T-helper 1 cell treated with Interleukin-12 subunit alpha and Interleukin-12 subunit beta and Interleukin-4 antibody, amounts not matched to agents 30 ng/mL and 1 ng/mL, for 36 hours (primary cell): ENCODE data around the gene RARRES2. TPM values are rescaled to one million over a fixed set of nuclear protein-coding genes. Genes with fewer than 3 reads are reported as not detected.

Source experiments
- intact Hi-C: fragments of 100-400 bp; cut with micrococcal nuclease; formaldehyde crosslinking; loops from one replicate; pipeline ENCODE4 v1.15.1; 2024
- total RNA-seq: library from RNA; stranded (reverse); gene quantifications from 2 replicates; pipeline ENCODE4 v1.2.3, GENCODE V29; 2022

RARRES2 gene
- total RNA-seq, 1 donor from 2014 or later = not detected

DNA sequence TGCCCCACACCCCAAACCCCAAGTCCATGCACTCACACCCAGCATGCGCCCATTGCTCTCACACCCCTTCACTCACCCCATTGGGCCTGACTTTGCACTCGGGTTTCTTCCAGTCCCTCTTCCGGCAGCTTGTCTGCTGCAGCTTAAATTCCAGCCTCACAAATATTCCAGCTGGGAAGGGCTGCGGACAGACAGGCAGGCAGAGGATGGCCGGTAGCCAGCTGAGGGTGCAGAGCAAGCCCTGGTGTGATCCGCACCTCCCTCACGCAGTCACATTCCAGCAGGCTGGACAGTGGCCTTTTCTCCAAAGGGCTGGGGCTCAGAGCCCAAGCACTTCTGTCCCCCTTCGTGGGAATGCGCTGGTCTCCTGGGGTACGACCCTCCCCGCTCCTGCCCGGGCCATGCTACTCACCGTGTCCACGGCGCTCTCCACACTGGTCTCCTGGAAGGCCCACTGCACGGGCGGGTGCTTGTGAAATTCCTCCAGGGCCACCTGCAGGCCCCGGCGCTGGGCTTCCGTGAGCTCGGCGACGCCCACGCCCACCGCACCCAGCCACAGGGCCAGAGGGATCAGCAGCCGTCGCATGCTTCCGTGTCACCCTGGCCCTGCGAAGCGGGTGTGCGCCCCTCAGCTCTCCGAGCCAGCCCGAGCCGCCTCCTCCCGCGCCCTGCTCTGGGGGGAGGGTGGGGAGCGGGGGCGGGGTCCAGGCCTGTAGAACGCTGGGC is 1.2 kb downstream of the RARRES2 start:
- intact Hi-C loops = no loop called here

DNA sequence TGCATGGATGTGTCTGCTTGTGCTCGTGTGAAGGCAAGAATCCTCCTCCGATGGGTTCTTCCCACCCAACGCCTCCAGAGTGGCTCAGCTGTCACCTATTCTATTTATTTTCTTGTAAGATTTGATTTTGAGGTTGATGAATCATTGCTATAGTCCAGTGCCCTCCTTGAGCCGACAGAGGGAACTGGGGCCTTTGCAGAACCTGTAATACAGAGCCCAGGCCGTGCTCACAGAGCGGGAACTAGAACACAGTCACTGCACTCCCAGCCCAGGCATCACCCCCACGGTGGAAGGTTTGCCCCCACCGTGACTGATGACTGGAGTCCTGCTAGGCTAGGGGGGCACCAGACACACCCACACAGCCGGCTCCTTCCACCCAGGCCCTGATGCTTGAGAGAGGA is 2.0 kb downstream of the RARRES2 start:
- intact Hi-C loops = no loop called here

DNA sequence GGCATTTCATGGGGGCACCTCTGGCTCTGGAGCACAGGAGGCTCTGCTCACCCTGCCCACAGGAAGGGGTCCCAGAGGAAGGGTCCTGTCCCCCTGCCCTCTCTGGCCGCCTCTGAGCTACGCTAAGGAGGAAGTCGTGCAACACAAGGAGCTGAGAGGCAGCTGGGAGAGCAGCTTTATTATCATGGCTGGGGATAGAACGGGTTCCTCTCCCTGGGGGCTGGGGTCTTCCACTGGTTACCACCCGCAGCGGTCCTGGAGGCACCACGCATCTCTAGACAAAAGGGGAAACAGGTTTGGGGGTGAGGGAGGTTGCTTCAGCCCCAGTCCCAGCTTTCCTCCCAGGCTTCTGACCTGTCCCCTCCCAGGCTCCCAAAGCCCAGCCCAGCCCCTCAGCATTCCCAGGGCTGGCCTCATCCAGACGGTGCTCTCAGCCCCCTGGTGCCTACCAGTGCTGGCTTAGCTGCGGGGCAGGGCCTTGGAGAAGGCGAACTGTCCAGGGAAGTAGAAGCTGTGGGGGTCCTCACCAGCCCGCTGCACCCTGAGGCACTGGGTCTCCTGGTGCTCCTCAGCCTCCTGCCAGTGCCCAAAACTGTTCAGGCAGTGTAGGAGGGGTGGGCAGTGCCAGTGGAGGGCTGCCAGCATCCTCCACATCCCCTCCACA is 3.1 kb downstream of the RARRES2 start:
- intact Hi-C loops = no loop called here

DNA sequence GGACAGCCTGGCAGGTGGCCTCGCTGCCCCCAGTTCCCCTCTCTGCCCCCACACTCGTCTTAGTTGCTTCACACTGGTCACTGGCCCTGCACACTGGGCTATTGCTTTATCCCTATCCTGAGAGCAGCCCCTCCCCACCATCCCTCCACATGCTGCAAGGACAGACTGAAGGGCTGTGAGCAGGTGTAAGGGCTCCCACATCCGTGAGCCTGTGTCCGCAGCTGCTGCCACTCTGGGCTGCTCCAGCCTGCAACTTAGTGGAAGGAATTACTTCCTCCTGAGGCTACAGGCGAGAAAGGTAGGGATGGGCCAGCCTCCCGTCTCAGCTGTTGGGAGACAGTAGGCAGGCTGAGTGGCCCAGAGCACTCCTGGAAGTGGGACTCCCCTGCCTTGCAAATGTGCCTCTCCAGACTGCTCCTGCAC is 3.8 kb downstream of the RARRES2 start:
- intact Hi-C loops = no loop called here

DNA sequence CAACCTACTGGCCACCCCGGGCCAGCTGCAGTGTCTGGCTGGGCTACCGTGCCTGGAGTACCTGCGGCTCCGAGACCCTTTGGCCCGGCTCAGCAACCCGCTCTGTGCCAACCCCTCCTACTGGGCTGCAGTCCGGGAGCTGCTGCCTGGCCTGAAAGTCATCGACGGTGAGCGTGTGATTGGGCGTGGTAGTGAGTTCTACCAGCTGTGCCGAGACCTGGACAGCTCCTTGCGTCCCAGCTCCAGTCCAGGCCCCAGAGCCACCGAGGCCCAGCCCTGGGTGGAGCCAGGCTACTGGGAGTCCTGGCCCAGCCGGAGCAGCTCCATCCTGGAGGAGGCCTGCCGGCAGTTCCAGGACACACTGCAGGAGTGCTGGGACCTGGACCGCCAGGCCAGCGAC is 4.2 kb downstream of the RARRES2 start:
- intact Hi-C loops = no loop called here

DNA sequence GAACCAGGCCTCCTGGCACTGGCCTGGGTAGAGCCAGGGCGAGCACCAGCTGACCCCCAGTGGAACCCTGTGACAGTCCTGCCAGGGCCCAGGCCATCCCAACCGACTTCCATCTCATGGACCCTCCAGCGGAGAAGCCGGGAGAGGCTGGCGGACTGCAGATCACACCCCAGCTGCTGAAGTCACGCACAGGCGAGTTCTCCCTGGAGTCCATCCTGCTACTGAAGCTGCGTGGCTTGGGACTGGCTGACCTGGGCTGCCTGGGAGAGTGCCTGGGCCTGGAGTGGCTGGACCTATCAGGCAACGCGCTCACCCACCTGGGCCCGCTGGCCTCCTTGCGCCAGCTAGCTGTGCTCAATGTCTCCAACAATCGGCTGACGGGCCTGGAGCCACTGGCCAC is 4.7 kb downstream of the RARRES2 start:
- intact Hi-C loops = no loop called here

DNA sequence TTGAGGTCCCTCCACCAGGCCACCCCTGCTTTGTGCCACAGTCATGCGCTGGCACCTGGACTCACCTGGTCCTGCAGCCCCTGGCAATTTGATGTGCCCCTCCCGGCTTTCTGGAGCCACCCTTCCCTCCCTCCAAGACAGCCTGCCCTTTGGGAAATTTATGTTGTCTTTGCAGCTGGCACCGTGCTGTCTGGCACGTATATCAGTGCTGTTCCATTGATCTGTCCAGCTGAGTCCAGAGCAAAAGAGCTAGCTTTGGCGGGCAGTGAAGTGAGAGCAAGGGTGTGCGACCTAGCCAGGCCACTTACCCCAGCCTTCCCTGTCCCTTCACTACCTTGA is 5.7 kb downstream of the RARRES2 start:
- intact Hi-C loops = no loop called here

DNA sequence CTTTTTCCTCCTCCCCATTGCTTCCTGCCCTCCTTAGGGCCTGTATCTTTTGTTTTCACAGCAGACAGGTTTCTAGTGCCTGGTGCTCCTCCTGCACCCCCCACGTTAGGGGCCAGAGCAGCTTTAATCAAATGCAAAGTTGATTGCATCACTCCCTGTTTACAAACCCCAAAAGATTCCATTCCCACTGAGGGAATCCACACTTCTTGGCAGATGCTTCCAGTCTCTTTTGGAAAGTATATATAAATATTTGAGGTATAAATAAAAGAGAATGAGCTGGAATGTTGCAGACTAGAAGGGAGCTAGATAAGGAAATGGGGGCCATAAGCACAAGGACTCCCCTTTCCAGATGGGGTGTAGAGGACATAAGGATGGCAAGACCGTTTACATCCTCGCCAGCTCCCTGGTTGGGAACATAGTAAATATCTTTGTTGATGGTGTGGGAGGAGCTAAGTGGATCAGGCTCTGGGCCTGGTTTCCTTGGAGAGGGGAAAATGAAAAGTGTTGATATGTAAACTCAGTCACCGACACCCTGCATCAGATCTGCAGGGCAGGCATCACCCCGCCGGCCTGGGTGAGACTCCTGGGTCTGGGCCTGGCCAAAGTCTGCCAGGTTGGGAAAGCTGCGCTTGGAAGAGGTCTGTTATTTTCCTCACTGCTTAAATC is 6.2 kb downstream of the RARRES2 start:
- intact Hi-C loops = no loop called here

DNA sequence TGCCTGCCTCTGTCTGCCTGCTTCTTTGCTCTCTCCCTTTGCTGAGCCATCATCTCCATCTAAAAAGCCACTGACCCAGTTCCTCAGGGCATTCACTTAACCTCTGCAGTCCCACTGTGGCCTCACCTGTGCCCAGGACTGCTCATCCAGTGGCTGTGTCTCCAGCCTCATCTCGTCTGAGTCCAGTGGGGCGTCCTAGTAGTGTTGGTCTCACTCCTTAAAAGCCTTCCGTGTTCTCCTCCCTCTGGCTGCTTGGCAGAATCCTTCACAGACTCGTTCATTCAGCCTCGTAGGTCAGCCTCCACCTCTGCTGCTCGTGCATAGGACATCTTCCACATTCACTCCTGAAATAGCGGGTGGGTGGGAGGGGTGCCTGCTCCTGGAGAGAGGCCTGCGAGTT is 7.3 kb downstream of the RARRES2 start:
- intact Hi-C loops = no loop called here

DNA sequence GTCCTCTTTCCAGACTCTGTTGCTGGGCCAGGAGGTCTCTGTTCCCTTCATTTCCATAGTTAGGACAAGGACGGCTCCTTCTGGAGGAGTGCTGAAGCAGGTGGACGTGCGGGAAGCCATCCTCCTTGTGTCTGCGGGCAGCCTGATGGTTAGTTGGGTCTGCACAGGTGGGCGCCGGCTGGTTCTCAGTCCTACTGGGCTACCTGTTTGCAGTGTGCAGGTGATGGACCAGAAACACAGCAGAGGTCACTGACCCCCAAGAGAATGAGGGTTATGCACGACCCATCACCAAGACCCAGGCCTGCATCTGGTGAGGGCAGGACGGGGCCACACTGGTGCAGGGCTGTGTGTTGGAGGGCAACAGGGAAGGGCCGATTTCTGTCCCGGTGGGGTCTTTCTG is 7.8 kb downstream of the RARRES2 start:
- intact Hi-C loops = no loop called here

DNA sequence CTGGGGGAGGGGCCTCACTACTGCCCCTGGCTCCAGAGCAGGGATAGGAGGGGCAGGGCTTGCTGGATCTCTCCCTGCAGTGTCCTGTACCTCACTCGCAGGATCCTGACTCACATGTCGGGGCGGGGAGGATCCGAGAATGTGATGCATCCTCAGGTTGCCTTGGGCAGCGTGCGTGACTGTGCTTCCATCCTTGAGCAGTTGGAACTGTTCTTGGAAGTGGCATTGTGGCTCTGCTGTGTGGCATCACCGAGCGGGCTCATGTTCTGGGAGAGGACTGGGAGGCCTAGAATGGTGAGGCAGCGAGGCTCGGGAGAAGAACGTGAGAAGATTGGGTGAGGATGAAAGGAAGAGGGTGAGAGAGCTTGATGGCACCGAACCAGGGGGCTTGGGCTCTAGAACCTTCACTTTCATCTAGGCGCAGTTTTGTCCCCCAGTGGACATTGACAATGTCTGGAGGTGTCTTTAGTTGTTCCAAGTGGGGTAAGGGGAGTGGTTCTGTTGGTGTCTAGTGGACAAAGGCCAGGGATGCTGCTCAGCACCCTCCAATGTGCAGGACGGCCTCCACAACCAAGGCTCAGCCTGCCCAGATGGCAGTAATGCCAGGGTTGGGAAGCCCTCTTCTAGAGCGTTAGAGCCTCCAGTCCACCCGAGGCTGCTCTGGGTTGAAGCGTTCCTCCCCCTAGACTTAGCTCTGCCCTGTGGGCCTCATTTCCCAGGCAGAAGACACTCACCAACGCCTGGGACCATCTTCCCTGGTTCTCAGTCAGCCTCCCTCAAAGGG is 8.4 kb downstream of the RARRES2 start:
- intact Hi-C loops = no loop called here

DNA sequence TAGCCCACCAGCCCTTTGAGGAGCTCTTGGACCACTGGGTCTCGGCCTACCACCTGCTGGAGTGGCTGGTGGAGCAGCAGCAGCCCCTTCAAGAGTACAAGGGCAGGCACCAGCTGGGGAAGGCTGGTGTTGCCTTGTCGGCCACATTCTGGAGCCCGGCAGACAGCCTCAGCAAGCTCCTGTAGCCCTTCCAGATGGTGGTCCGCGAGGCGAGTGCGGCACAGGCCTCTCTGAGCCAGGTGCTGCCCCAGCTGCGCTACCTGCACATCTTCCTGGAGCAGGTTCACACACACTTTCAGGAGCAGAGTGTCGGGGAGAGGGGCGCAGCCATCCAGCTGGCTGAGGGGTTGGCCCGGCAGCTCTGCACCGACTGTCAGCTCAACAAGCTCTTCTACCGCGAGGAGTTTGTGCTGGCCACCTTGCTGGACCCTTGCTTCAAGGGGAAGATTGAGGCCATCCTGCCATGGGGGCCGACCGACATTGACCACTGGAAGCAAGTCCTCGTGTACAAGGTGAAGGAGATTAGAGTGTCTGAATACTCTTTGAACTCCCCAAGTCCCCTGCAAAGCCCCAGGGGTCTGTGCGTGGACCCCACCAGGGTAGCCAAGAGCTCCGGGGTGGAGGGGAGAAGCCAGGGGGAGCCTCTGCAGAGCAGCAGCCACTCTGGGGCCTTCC is 11.1 kb downstream of the RARRES2 start:
- intact Hi-C loops = no loop called here

DNA sequence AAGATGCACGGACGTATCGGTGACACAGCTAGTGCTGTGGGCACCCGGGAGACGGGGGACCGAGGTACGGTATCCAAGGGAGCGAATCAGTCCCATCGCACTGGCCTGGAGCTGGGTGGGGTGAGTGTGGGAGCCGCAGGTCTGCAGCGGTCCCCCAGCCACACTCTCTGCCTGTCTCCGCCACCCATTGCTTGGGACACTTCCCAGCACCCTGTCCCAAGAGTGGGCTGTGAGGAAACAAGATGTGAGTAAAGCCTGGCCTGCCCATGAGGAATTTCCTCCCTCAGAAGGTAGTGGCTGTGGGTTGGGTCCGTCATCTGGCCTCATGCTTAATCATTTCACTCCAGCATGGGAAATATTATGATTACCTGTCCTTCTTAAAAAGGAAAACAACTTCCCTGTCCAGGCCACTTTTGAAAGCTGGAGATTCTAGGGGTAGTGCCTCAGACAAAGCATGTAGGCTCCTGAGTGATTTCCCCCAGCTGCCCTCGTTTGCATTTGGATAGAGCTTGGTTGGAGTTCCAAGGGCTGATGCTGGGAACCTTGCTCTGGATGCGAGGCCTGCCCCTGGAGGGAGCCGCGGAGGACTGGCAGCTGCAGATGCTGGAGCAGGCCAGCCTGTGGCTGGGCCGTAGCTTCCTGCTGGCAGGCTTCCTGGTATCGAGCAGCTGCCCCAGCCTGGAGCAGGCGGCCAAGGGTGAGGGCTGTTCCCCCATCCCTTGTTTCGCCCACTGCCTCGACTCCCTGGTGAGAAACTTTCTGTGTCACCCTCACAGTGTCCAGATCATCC is 11.9 kb downstream of the RARRES2 start:
- intact Hi-C loops = loop anchor here (10.0 kb wide), 2 partner anchors 615 to 1205 kb away; partner anchors contain the start of gene ZNF425

DNA sequence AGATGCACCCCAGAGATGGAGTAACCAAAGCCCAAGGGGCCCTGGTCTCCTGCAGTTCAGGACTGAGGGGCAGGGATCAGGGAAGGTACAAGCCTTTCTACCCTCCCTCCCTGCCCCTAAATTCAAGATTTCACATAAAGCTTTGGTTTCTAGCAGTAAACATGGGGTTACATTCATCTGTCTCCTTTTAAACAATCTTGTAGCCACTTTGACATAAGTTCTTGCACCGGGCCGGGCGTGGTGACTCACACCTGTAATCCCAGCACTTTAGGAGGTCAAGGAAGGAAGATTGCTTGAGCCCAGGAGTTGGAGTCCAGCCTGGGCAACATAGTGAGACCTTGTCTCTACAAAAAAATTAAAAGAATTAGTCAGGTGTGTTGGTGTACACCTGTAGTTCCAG is 14.1 kb downstream of the RARRES2 start:
- intact Hi-C loops = loop anchor here (10.0 kb wide), 2 partner anchors 613 to 1203 kb away; partner anchors contain the start of gene ZNF425

DNA sequence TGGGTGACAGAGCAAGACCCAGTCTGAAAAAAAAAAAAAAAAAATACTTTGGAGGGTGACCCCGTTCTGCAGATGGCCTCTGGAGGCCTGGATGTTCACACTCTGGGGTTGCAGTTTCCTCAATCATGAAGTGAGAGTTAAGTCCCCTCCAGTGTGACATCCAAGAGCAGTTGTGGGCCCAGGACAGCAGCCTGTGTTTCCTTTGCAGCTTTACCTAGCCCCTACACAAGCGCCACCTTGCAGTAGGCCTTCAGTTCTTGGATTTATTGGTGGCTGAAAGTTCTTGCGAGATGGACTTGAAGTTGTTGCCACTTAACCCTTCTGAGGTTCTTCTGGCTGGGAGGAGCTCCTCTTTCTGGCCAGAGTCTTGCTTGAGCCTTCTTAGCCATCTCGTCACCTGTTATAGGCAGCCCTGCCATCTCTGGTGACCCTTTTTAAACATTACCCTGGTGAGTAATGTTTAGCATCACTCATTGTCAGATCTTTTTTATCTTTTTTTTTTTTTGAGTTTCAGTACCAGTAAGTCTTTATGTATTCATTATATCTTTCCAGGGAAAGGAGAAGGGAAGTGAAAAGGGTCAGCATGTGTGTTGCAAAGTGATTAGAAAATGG is 14.7 kb downstream of the RARRES2 start:
- intact Hi-C loops = loop anchor here (10.0 kb wide), 2 partner anchors 612 to 1202 kb away; partner anchors contain the start of gene ZNF425

DNA sequence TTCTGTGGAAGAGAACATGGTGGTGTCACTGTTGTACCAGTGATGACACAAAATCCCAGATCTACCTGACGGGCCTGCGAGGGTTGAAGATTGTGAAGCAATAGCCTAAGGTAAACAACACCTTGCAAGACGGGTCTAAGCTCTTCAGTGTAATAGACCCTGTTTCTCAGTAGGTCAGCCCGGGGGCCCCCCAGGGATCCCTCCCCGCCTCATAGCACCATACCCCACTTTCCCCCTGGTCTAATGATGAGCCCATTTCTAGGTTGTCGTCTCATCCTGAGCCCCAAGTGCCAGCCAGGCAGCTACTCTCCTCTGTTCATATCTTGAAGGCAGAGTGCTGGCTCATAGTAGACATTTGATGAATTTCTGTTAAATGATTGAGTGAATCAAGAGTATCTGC is 15.5 kb downstream of the RARRES2 start:
- intact Hi-C loops = loop anchor here (10.0 kb wide), 2 partner anchors 611 to 1201 kb away; partner anchors contain the start of gene ZNF425

DNA sequence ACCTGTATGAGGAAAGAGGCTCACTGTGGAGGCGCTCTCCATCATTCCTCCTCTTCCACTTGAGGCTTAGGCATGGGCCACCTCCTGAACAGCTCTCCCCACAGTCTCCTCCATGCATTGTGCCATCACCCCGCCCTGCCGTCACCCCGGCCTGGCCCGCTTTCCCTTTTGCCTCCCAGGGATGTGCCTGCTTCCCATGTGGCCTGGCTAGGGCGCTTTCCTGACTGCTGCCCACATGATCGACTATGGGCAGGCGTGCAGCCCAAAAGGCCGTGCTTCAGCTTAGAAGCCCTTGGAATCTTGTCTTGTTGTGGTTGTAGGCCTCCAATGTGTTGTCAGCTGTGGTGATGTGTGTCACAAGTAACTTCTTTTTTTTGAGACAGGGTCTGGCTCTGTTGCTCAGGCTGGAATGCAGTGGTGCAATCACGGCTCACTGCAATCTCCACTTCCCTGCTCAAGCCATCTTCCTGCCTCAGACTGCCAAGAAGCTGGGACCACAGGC is 16.3 kb downstream of the RARRES2 start:
- intact Hi-C loops = loop anchor here (10.0 kb wide), 2 partner anchors 610 to 1200 kb away; partner anchors contain the start of gene ZNF425

DNA sequence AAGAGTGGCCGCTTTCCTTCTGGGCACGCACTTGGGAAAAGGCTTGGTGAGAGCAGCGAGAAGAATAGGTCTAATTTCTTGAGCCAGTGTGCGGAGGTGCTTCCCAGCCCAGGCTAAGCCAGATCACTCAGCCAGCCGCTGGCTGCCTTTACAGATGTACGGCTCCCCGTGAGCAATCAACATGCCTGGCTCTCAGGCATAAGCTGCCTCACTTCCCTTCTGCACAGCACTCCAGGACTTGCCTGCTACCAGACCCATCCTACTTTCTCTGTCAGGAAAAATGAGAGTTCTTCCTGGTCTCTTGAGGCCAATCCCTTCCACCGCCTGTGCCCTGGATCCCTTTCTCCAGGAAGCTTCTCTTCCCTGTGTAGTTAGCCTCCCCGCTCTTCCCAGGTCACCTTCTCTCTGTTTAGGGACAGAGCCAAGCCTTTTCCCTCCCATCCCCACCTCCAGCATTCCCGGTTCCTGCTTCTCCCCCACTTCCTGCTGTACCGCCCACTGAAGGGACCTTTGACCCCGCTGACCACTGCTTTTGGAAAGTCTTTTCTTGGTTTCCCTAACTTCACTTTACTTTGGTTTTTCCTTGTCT is 17.0 kb downstream of the RARRES2 start:
- intact Hi-C loops = loop anchor here (5.0 to 10.0 kb wide), 7 partner anchors 193 to 1200 kb away; partner anchors contain the start of genes FASTK, GIMAP4, NUB1 and RHEB
